Measurements from ENCODE around the gene MCEE.

DNA sequence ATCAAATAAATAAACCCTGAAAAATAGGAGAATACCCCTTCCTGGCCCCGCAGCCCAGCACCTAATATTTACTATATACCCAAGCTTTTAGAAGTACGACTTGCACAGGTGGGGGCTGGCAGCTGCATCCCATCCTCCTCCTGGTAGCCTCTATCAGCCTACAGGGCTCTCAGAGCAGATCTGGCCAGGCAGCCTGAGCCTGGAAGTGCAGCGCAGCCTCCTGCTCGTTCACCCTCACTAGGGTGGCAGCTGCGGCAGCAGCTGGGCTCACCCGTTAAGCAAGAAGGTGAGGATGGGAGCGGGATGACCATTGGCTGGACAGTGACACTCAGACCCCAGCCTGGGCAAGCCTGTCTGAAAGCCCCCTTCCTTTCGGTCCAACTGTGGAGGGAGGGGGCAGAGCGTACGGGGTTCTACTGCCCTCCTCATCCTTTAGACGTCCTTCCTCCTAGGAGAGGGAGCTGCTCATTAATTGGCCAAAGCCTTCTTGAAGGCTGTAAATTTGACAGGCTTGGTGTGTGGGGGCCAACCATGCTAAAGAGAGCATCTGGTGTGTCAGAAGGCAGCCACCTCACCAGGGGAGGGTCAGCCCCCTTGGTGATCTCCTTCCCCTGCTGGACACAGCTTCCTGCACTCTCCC, 23.7 kb upstream of the MCEE start:
- TF ChIP-seq, protein P1, sequence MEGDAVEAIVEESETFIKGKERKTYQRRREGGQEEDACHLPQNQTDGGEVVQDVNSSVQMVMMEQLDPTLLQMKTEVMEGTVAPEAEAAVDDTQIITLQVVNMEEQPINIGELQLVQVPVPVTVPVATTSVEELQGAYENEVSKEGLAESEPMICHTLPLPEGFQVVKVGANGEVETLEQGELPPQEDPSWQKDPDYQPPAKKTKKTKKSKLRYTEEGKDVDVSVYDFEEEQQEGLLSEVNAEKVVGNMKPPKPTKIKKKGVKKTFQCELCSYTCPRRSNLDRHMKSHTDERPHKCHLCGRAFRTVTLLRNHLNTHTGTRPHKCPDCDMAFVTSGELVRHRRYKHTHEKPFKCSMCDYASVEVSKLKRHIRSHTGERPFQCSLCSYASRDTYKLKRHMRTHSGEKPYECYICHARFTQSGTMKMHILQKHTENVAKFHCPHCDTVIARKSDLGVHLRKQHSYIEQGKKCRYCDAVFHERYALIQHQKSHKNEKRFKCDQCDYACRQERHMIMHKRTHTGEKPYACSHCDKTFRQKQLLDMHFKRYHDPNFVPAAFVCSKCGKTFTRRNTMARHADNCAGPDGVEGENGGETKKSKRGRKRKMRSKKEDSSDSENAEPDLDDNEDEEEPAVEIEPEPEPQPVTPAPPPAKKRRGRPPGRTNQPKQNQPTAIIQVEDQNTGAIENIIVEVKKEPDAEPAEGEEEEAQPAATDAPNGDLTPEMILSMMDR (IDR thresholded peaks at IDR 0.05), result no peak
- no peak for TF ChIP-seq POLR2A (IDR thresholded peaks at IDR 0.05)
